ENCODE data around the gene IQCM. TPM values are rescaled to one million over a fixed set of nuclear protein-coding genes. Genes with fewer than 3 reads are reported as not detected.

Gene IQCM
- total RNA-seq, 2 experiments from 2014 or later: not detected

GRCh38 chr4:149500806-149501205 is 314.8 kb downstream of the IQCM start:
- POLR2A ChIA-PET: no interaction called here
- H3K9me2 ChIP-seq (ENCODE audit: insufficient read depth, low read length): no peaks in the 10 kb centered on the region
- no peaks in the 10 kb centered on the region for H3K79me2 ChIP-seq (ENCODE audit: insufficient read depth, low read depth, low read length)
- CTCF ChIA-PET (ENCODE audit: unreplicated experiment): no interaction called here
- no peaks in the 10 kb centered on the region for H3K9me3 ChIP-seq (ENCODE audit: low read length)
- BruUV-seq (replicated peaks): no TSS peak
- no peaks in the 10 kb centered on the region for H3K36me3 ChIP-seq (ENCODE audit: insufficient read depth, low read length)
- intact Hi-C loops (cut with micrococcal nuclease; ENCODE audit: unreplicated experiment): no loop called here
- no peak overlapping the region for H3K4me3 ChIP-seq (ENCODE audit: low read depth, low read length, poor library complexity, severe bottlenecking)
- no peak overlapping the region for H3K4me2 ChIP-seq (ENCODE audit: low read length)
- DNase-seq (ENCODE audit: low spot score): no peak
- H3K27ac ChIP-seq (ENCODE audit: low read depth, low read length, poor library complexity, severe bottlenecking): no peak overlapping the region
- no peaks in the 10 kb centered on the region for H3K4me1 ChIP-seq (ENCODE audit: insufficient read depth, low read length, poor library complexity, severe bottlenecking)
- H2AFZ ChIP-seq (ENCODE audit: low read length): no peak overlapping the region
- no peaks in the 10 kb centered on the region for H4K20me1 ChIP-seq (ENCODE audit: insufficient read depth, low read length)
- TF ChIP-seq CTCF (conservative IDR thresholded peaks at IDR 0.05; ENCODE audit: low read length): no peak
- TF ChIP-seq EZH2phosphoT487 (IDR thresholded peaks at IDR 0.05; ENCODE audit: borderline replicate concordance, low read depth, low read length): no peak

- Histone ChIP-seq H4K20me1 (ENCODE audit: insufficient read depth, low read length) (no peaks in the 10 kb centered on the region), H3K36me3 (ENCODE audit: insufficient read depth, low read length) (no peaks in the 10 kb centered on the region), H3K27ac (ENCODE audit: low read depth, low read length, poor library complexity, severe bottlenecking) (no peak overlapping the region), H3K4me2 (ENCODE audit: low read length) (no peak overlapping the region), H2AFZ (ENCODE audit: low read length) (no peak overlapping the region), H3K9me2 (ENCODE audit: insufficient read depth, low read length) (no peaks in the 10 kb centered on the region), H3K4me3 (ENCODE audit: low read depth, low read length, poor library complexity, severe bottlenecking) (no peak overlapping the region), H3K79me2 (ENCODE audit: insufficient read depth, low read depth, low read length) (no peaks in the 10 kb centered on the region), H3K4me1 (ENCODE audit: insufficient read depth, low read length, poor library complexity, severe bottlenecking) (no peaks in the 10 kb centered on the region), H3K9me3 (ENCODE audit: low read length) (no peaks in the 10 kb centered on the region)
- no TSS peak for BruUV-seq (replicated peaks)
- no peak for TF ChIP-seq EZH2phosphoT487 (IDR thresholded peaks at IDR 0.05; ENCODE audit: borderline replicate concordance, low read depth, low read length)
- no peak for TF ChIP-seq CTCF (conservative IDR thresholded peaks at IDR 0.05; ENCODE audit: low read length)
- intact Hi-C loops (cut with micrococcal nuclease; ENCODE audit: unreplicated experiment): no loop called here
- POLR2A ChIA-PET: interaction anchor here (0.5 kb wide), 1 partner anchor 117 kb away, joined by 6 read pairs; no protein-coding TSS in a partner anchor
- CTCF ChIA-PET (ENCODE audit: unreplicated experiment): no interaction called here
- no peak for DNase-seq (ENCODE audit: low spot score)
Measured at GRCh38 chr4:149499726-149500125, 315.9 kb downstream of the IQCM start.

GRCh38 chr4:149498246-149498645 is 317.4 kb downstream of the IQCM start:
- Histone ChIP-seq H3K4me2 (ENCODE audit: low read length) (no peak overlapping the region), H4K20me1 (ENCODE audit: insufficient read depth, low read length) (no peaks in the 10 kb centered on the region), H2AFZ (ENCODE audit: low read length) (no peak overlapping the region), H3K4me3 (ENCODE audit: low read depth, low read length, poor library complexity, severe bottlenecking) (no peak overlapping the region), H3K4me1 (ENCODE audit: insufficient read depth, low read length, poor library complexity, severe bottlenecking) (no peaks in the 10 kb centered on the region), H3K27ac (ENCODE audit: low read depth, low read length, poor library complexity, severe bottlenecking) (no peak overlapping the region), H3K9me3 (ENCODE audit: low read length) (no peaks in the 10 kb centered on the region), H3K9me2 (ENCODE audit: insufficient read depth, low read length) (no peaks in the 10 kb centered on the region), H3K36me3 (ENCODE audit: insufficient read depth, low read length) (no peaks in the 10 kb centered on the region), H3K79me2 (ENCODE audit: insufficient read depth, low read depth, low read length) (no peaks in the 10 kb centered on the region)
- TF ChIP-seq EZH2phosphoT487 (IDR thresholded peaks at IDR 0.05; ENCODE audit: borderline replicate concordance, low read depth, low read length) (no peak), CTCF (conservative IDR thresholded peaks at IDR 0.05; ENCODE audit: low read length) (no peak)
- intact Hi-C loops (cut with micrococcal nuclease; ENCODE audit: unreplicated experiment): no loop called here
- CTCF ChIA-PET (ENCODE audit: unreplicated experiment): no interaction called here
- no TSS peak for BruUV-seq (replicated peaks)
- DNase-seq (ENCODE audit: low spot score): no peak
- POLR2A ChIA-PET: no interaction called here
